Calu3 (cell line): Measurements from ENCODE around the gene SLC37A2. TPM values are rescaled to one million over a fixed set of nuclear protein-coding genes. Genes with fewer than 3 reads are reported as not detected.

Source experiments
- BruUV-seq: library from RNA; stranded (reverse); fragments of 400-500 nt; replicated peaks from 2 replicates; lab custom pipeline; 2021; lab: Mats Ljungman, UMichigan
- CTCF ChIA-PET: fragments of 300-600 bp; sonication (Branson Sonifier 250); formaldehyde crosslinking; loops from one replicate; lab custom pipeline; 2022; ENCODE audit warnings: antibody characterized with exemption; lab: Charles Lee
- DNase-seq: peaks from one replicate; pipeline ENCODE4 v3.0.0; 2022
- H3K27ac Mint-ChIP-seq: one replicate; pipeline ENCODE4 v1.8.0; 2022; ENCODE audit warnings: mixed read lengths; ENCODE audit not compliant: unreplicated experiment
- H3K27me3 Mint-ChIP-seq: one replicate; pipeline ENCODE4 v1.8.0; 2022; ENCODE audit warnings: mixed read lengths; ENCODE audit not compliant: unreplicated experiment
- H3K36me3 Mint-ChIP-seq: one replicate; pipeline ENCODE4 v1.8.0; 2022; ENCODE audit warnings: mild to moderate bottlenecking, moderate library complexity, mixed read lengths; ENCODE audit not compliant: insufficient read depth, unreplicated experiment
- H3K4me1 Mint-ChIP-seq: one replicate; pipeline ENCODE4 v1.8.0; 2022; ENCODE audit warnings: mild to moderate bottlenecking, low read depth, mixed read lengths; ENCODE audit not compliant: unreplicated experiment
- H3K4me3 Mint-ChIP-seq: one replicate; pipeline ENCODE4 v1.8.0; 2022; ENCODE audit warnings: mild to moderate bottlenecking, low read depth, moderate library complexity, mixed read lengths; ENCODE audit not compliant: unreplicated experiment
- H3K9me3 Mint-ChIP-seq: one replicate; pipeline ENCODE4 v1.8.0; 2022; ENCODE audit warnings: low read depth, mixed read lengths; ENCODE audit not compliant: unreplicated experiment
- CTCF ChIP-seq: fragments of 200-600 bp; IDR thresholded peaks from one replicate; pipeline ENCODE4 v1.8.0; 2022; ENCODE audit warnings: antibody characterized with exemption; ENCODE audit not compliant: unreplicated experiment
- intact Hi-C: fragments of 100-400 bp; cut with micrococcal nuclease; formaldehyde crosslinking; loops from one replicate; pipeline ENCODE4 v1.10.0; 2022; ENCODE audit not compliant: unreplicated experiment
- total RNA-seq: library from RNA; stranded (reverse); gene quantifications from 2 replicates; pipeline ENCODE4 v1.2.3, GENCODE V29; 2022

Gene SLC37A2
- total RNA-seq, 1 experiment from 2014 or later = 2.5 TPM

- no peak for TF ChIP-seq CTCF
- Mint-ChIP-seq H3K9me3 (no peaks in the 10 kb centered on the region), H3K4me3 (no peak overlapping the region), H3K27ac (no peak overlapping the region), H3K4me1 (no peaks in the 10 kb centered on the region), H3K36me3 (no peaks in the 10 kb centered on the region), H3K27me3 (peaks cover 67% of the 10 kb centered on the region)
- no TSS peak for BruUV-seq
- CTCF ChIA-PET = no interaction called here
- DNase-seq = no peak
- intact Hi-C loops = no loop called here
Observed at GRCh38 chr11:125129316-125129993, 66.3 kb downstream of the SLC37A2 start.

- intact Hi-C loops = no loop called here
- no peak for TF ChIP-seq CTCF
- H3K4me1 Mint-ChIP-seq = no peaks in the 10 kb centered on the region
- H3K27me3 Mint-ChIP-seq = peaks cover 74% of the 10 kb centered on the region
- no peak for DNase-seq
- CTCF ChIA-PET = no interaction called here
- H3K9me3 Mint-ChIP-seq = no peaks in the 10 kb centered on the region
- no TSS peak for BruUV-seq
- no peaks in the 10 kb centered on the region for H3K36me3 Mint-ChIP-seq
- H3K4me3 Mint-ChIP-seq = no peak overlapping the region
- H3K27ac Mint-ChIP-seq = no peak overlapping the region
Observed at GRCh38 chr11:125132071-125132470, 69.0 kb downstream of the SLC37A2 start.

- H3K9me3 Mint-ChIP-seq = no peaks in the 10 kb centered on the region
- CTCF ChIA-PET = no interaction called here
- peaks cover 69% of the 10 kb centered on the region for H3K27me3 Mint-ChIP-seq
- no peak overlapping the region for H3K27ac Mint-ChIP-seq
- BruUV-seq = no TSS peak
- H3K4me1 Mint-ChIP-seq = no peaks in the 10 kb centered on the region
- no peak for DNase-seq
- no peaks in the 10 kb centered on the region for H3K36me3 Mint-ChIP-seq
- no peak overlapping the region for H3K4me3 Mint-ChIP-seq
- no peak for TF ChIP-seq CTCF
- intact Hi-C loops = no loop called here
Observed at GRCh38 chr11:125132596-125132995, 69.5 kb downstream of the SLC37A2 start.

- Mint-ChIP-seq H3K27me3 (peaks cover 76% of the 10 kb centered on the region), H3K4me1 (no peaks in the 10 kb centered on the region), H3K9me3 (no peaks in the 10 kb centered on the region), H3K27ac (no peak overlapping the region), H3K36me3 (no peaks in the 10 kb centered on the region), H3K4me3 (no peak overlapping the region)
- CTCF ChIA-PET = interaction anchor here (1.2 kb wide), 1 partner anchor 44 kb away, joined by 3 read pairs; no protein-coding TSS in a partner anchor
- BruUV-seq = no TSS peak
- intact Hi-C loops = no loop called here
- no peak for DNase-seq
- TF ChIP-seq CTCF = no peak
Observed at GRCh38 chr11:125136001-125136400, 72.9 kb downstream of the SLC37A2 start.
